ENCODE measurements around the gene EYA3.

Gene EYA3

GRCh38 chr1:27958513-27958912 is 129.9 kb downstream of the EYA3 start:
- no peak overlapping the region; the same call in 1 of the 2 replicates for H3K4me2 ChIP-seq (ENCODE audit: low read depth, low read length)

GRCh38 chr1:27957655-27958054 is 130.8 kb downstream of the EYA3 start:
- Histone ChIP-seq H3K79me2 (ENCODE audit: low read length) (peaks cover 7% of the 10 kb centered on the region; the same call in 1 of the 2 replicates), H3K9me3 (replicated peaks; ENCODE audit: insufficient read depth, low read length) (no peaks in the 10 kb centered on the region), H3K27ac (ENCODE audit: low read length) (no peak overlapping the region), H3K36me3 (replicated peaks; ENCODE audit: insufficient read depth, low read length) (no peaks in the 10 kb centered on the region), H3F3A (ENCODE audit: insufficient read depth, low read length) (peaks cover 4% of the 10 kb centered on the region; the same call in 1 of the 2 replicates), H3K9me2 (replicated peaks; ENCODE audit: insufficient read depth, low read length) (no peaks in the 10 kb centered on the region), H3K9ac (ENCODE audit: low read length) (no peak overlapping the region), H2AFZ (ENCODE audit: low read length) (no peak overlapping the region), H3K4me1 (ENCODE audit: low read length) (0 out of 2 replicates have a peak, but pooled peaks cover 6% of the 10 kb centered on the region), H4K20me1 (ENCODE audit: insufficient read depth, low read length) (no peaks in the 10 kb centered on the region), H3K4me2 (ENCODE audit: low read depth, low read length) (no peak overlapping the region), H3K4me3 (ENCODE audit: low read length) (no peak overlapping the region), H3K27me3 (replicated peaks; ENCODE audit: insufficient read depth, low read length) (no peaks in the 10 kb centered on the region)
- no peak for TF ChIP-seq EZH2 (optimal IDR thresholded peaks at IDR 0.05; ENCODE audit: low read depth, low read length)
- no peak for TF ChIP-seq CTCF (IDR thresholded peaks at IDR 0.05; ENCODE audit: low read length)
- TF ChIP-seq EZH2phosphoT487 (IDR thresholded peaks at IDR 0.05; ENCODE audit: low read length) = no peak
- DNase-seq = no peak

More at GRCh38 chr1:27958513-27958912, 129.9 kb downstream of the EYA3 start:
- Histone ChIP-seq H3K9ac (ENCODE audit: low read length) (no peak overlapping the region), H4K20me1 (ENCODE audit: insufficient read depth, low read length) (no peaks in the 10 kb centered on the region), H2AFZ (ENCODE audit: low read length) (no peak overlapping the region), H3K4me1 (ENCODE audit: low read length) (0 out of 2 replicates have a peak, but pooled peaks cover 6% of the 10 kb centered on the region), H3K36me3 (replicated peaks; ENCODE audit: insufficient read depth, low read length) (no peaks in the 10 kb centered on the region), H3K79me2 (ENCODE audit: low read length) (peaks cover 7% of the 10 kb centered on the region; the same call in 1 of the 2 replicates), H3K27ac (ENCODE audit: low read length) (no peak overlapping the region), H3K4me3 (ENCODE audit: low read length) (no peak overlapping the region), H3F3A (ENCODE audit: insufficient read depth, low read length) (peaks cover 4% of the 10 kb centered on the region; the same call in 1 of the 2 replicates), H3K27me3 (replicated peaks; ENCODE audit: insufficient read depth, low read length) (no peaks in the 10 kb centered on the region), H3K9me3 (replicated peaks; ENCODE audit: insufficient read depth, low read length) (no peaks in the 10 kb centered on the region), H3K9me2 (replicated peaks; ENCODE audit: insufficient read depth, low read length) (no peaks in the 10 kb centered on the region)
- DNase-seq = no peak
- TF ChIP-seq CTCF (IDR thresholded peaks at IDR 0.05; ENCODE audit: low read length) = no peak
- TF ChIP-seq EZH2 (optimal IDR thresholded peaks at IDR 0.05; ENCODE audit: low read depth, low read length) = no peak
- no peak for TF ChIP-seq EZH2phosphoT487 (IDR thresholded peaks at IDR 0.05; ENCODE audit: low read length)

GRCh38 chr1:27956761-27957160 is 131.6 kb downstream of the EYA3 start:
- no peak overlapping the region for H3K4me2 ChIP-seq (ENCODE audit: low read depth, low read length)
- no peak overlapping the region for H3K4me3 ChIP-seq (ENCODE audit: low read length)
- no peaks in the 10 kb centered on the region for H3K27me3 ChIP-seq (replicated peaks; ENCODE audit: insufficient read depth, low read length)
- H3K9ac ChIP-seq (ENCODE audit: low read length) = no peak overlapping the region
- 0 out of 2 replicates have a peak, but pooled peaks cover 6% of the 10 kb centered on the region for H3K4me1 ChIP-seq (ENCODE audit: low read length)
- H3K9me3 ChIP-seq (replicated peaks; ENCODE audit: insufficient read depth, low read length) = no peaks in the 10 kb centered on the region
- no peak overlapping the region for H3K27ac ChIP-seq (ENCODE audit: low read length)
- H2AFZ ChIP-seq (ENCODE audit: low read length) = no peak overlapping the region
- peaks cover 4% of the 10 kb centered on the region; the same call in 1 of the 2 replicates for H3F3A ChIP-seq (ENCODE audit: insufficient read depth, low read length)
- no peaks in the 10 kb centered on the region for H3K9me2 ChIP-seq (replicated peaks; ENCODE audit: insufficient read depth, low read length)
- TF ChIP-seq CTCF (IDR thresholded peaks at IDR 0.05; ENCODE audit: low read length) = no peak
- TF ChIP-seq EZH2phosphoT487 (IDR thresholded peaks at IDR 0.05; ENCODE audit: low read length) = no peak
- no peak for TF ChIP-seq EZH2 (optimal IDR thresholded peaks at IDR 0.05; ENCODE audit: low read depth, low read length)
- peaks cover 7% of the 10 kb centered on the region; the same call in 1 of the 2 replicates for H3K79me2 ChIP-seq (ENCODE audit: low read length)
- no peaks in the 10 kb centered on the region for H3K36me3 ChIP-seq (replicated peaks; ENCODE audit: insufficient read depth, low read length)
- DNase-seq = no peak
- H4K20me1 ChIP-seq (ENCODE audit: insufficient read depth, low read length) = no peaks in the 10 kb centered on the region

Data from MM.1S (cell line).